ENCODE measurements around the gene KLF6. TPM values are rescaled to one million over a fixed set of nuclear protein-coding genes. Genes with fewer than 3 reads are reported as not detected.

Gene KLF6
- total and polyA plus RNA-seq, 4 donors = 44.2 to 384 (median 165) TPM

DNA sequence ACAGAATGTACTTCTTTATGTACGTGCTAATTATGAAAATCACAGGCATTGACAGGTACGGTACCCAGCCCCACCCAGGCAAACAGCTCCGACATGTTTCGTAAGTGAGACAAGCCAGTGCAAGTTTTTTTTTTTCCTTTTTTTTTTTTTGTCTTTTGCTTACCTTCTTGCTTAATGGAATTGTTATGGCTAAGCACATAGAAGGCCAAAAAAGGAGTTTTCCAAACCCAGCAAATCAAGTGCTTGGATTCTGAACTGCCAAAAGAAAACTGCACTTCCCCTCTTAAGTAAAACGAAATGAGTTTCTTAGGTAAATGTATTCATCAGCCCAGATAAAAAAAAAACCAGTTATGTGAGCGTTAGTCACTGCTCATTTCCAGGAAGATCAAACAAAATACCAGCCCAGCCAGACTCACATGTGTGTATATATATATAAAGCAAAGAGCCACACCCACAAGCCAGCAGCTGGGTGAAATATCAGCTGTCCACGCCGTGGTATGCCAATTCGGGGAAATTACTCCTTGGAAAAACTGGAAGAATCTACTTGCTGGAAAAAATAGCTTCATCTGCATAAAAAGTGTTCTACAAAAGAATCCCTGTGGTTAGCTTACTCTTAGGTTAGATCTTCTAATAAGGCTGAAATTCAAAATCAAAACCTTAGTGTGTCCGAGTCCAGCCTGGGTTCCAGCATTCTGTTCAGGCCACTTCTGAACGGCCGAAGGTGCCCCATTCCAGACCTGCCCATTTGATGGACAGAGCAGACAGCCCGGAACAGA, 8.0 kb downstream of the KLF6 start:
- Histone ChIP-seq H3K36me3 (ENCODE audit: control insufficient read depth in 1 of 2, insufficient read depth in 2 of 2, low read length in 1 of 2) (peaks cover 0 to 19% of the 10 kb centered on the region in 2 donors), H3K27ac (ENCODE audit: low read depth in 1 of 2, low read length in 2 of 2) (peak overlapping the region in 1 of 2 donors; percentile 87), H3K9me3 (ENCODE audit: control insufficient read depth, low read length) (no peaks in the 10 kb centered on the region), H3K4me1 (ENCODE audit: control insufficient read depth in 1 of 2, insufficient read depth in 2 of 2, low read length in 2 of 2) (peaks cover 0 to 7% of the 10 kb centered on the region in 2 donors), H3K27me3 (ENCODE audit: control insufficient read depth in 1 of 2, insufficient read depth in 2 of 2, low read length in 1 of 2) (no peaks in the 10 kb centered on the region), H3K4me3 (ENCODE audit: low read length in 2 of 2) (no peak overlapping the region)
- intact Hi-C loops (cut with DNase I) = loop anchor here (5.0 to 10.0 kb wide), 2 partner anchors 282 to 325 kb away; no protein-coding TSS in a partner anchor
- DNase-seq = peak; percentile 80 to 81
- ATAC-seq (ENCODE audit: low FRiP score) = peak; percentile 20
- WGBS, 2 donors = 6 to 7% methylated on average over 13 of the region's 13 CpGs

DNA sequence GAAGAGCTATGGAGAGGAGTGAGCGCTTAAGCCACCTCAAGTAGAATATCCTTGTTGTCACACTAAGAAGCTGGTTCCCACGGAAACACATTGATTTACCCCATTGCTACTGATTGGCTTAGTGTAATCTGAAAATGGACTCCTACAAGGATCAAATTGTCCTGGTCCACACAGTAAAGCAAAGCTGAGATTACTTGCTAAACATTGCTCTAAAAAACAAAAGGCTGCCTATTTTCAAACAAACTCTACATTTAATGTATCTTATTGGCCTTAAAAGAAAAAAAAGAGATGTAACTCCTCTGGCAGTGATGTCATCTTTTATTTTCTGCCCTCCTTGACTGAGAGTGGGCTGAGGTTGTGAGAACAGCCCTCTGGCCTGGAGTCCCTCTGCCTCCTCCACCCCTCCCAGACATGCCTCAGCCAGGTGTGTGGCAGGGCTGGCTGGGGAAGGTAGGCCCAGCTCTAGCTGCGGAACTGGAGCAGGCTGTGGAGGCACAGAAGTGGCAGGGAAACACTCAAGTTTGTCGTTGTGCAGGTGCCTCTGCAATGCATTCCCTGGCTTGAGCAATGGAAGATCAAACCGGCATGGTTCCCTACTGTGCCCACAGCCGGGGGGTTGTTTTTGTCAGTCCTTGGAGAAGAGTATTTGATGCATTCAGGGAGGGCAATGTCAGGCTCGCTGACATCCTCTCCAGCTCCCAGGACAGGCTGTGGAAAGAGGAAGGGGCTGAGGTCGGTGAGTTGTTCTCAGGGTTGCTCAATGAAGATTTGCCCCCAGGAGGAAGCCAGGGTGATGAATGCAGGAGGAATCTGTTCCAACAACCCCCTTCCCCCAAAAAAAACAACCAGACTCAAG, 9.1 kb downstream of the KLF6 start:
- no peak for DNase-seq
- H3K4me3 ChIP-seq (ENCODE audit: low read length in 2 of 2) = no peak overlapping the region
- H3K27me3 ChIP-seq (ENCODE audit: control insufficient read depth in 1 of 2, insufficient read depth in 2 of 2, low read length in 1 of 2) = no peaks in the 10 kb centered on the region
- WGBS, 2 donors = 35 to 37% methylated on average over 8 of the region's 8 CpGs
- intact Hi-C loops (cut with DNase I) = loop anchor here (2.0 to 10.0 kb wide), 6 partner anchors 111 to 543 kb away; no protein-coding TSS in a partner anchor
- H3K4me1 ChIP-seq (ENCODE audit: control insufficient read depth in 1 of 2, insufficient read depth in 2 of 2, low read length in 2 of 2) = peaks cover 0 to 7% of the 10 kb centered on the region in 2 donors
- no peaks in the 10 kb centered on the region for H3K9me3 ChIP-seq (ENCODE audit: control insufficient read depth, low read length)
- peak; percentile 40 for ATAC-seq (ENCODE audit: low FRiP score)
- H3K36me3 ChIP-seq (ENCODE audit: control insufficient read depth in 1 of 2, insufficient read depth in 2 of 2, low read length in 1 of 2) = peaks cover 0 to 13% of the 10 kb centered on the region in 2 donors
- peak overlapping the region; percentile 38 to 97 for H3K27ac ChIP-seq (ENCODE audit: low read depth in 1 of 2, low read length in 2 of 2)

DNA sequence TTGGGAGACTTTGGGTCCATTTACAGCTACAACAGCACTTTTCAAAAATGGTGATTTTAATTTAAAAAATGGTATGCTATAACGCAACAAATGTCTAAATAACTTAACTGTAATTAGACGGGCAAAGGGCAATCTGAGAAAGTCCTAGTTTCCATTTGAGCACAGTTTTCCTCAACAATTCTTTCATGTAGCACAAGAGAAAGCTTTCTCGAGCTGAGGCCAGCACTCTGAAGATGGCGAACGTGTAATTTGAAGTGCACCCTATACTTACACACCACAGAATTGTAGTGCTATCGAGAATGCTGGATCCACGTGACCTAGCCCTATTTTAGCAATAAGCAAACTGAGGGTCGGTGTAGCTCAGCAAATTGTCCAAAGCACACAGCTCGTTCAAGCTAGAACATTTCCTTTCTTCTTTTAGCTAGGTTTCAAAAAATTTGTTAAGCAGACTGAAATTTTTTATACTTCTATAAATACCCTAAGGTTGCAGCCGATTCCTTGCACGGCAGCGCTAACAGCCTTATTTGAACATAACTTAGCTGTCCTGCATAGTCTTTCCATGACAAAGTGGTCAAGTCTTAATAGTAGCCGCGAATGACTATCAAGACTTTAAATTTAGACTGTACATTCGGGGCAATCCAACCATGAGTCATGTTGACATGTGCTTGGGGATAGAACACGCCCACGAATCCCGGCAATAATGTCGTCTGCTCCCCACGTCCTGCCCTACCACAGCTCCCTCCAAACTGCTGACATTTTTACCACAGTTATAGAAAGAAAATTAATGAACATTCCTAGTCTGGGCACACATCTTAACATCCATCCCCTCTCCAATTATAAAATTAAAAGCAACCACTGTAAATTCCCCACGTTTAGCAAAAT, 10.0 kb downstream of the KLF6 start:
- Histone ChIP-seq H3K4me3 (ENCODE audit: low read length in 2 of 2) (no peak overlapping the region), H3K9me3 (ENCODE audit: control insufficient read depth, low read length) (no peaks in the 10 kb centered on the region), H3K27me3 (ENCODE audit: control insufficient read depth in 1 of 2, insufficient read depth in 2 of 2, low read length in 1 of 2) (no peaks in the 10 kb centered on the region), H3K27ac (ENCODE audit: low read depth in 1 of 2, low read length in 2 of 2) (peak overlapping the region; percentile 87 to 94), H3K36me3 (ENCODE audit: control insufficient read depth in 1 of 2, insufficient read depth in 2 of 2, low read length in 1 of 2) (peaks cover 0 to 8% of the 10 kb centered on the region in 2 donors), H3K4me1 (ENCODE audit: control insufficient read depth in 1 of 2, insufficient read depth in 2 of 2, low read length in 2 of 2) (peaks cover 0 to 7% of the 10 kb centered on the region in 2 donors)
- ATAC-seq (ENCODE audit: low FRiP score) (peak; percentile 82), DNase-seq (peak; percentile 82 to 85)
- 10% methylated on average over 21 of the region's 21 CpGs for WGBS, 2 donors
- intact Hi-C loops (cut with DNase I) = loop anchor here (2.0 to 10.0 kb wide), 6 partner anchors 112 to 542 kb away; no protein-coding TSS in a partner anchor

DNA sequence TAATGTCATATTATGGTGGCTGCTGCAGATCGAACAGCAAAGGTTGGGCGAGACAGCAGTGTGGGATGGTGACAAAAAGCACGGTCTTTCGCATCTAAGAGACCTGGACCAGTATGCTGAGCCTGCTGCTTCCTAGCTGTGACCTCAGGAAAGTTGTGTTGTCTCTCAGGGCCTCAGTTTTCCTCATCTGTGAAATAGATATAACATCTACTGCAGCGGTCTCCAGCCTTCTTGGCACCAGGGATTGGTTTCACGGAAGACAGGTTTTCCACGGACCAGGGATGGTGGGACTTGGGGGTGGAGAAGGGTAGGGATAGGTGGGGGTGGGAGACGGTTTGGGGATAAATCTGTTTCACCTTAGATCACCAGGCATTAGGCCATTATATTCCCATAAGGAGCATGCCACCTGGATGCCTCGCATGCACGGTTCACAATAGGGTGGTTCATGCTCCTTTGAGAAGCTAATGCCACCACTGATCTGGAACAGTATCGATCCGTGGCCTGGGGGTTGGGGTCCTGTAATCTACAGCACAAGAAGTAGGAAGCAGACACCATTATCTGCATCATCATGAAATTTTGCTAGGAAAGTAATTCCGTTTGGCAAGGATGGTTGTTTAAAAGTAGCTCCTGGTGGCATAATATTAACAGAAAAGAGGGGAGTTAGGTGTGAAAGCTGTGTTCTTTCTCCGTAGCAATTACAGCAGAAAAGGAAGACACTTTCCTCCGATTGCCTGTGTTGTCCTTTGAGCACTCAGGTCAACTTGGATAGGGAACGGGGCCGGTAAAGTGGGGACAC, 10.8 kb downstream of the KLF6 start:
- no peak for DNase-seq
- H3K36me3 ChIP-seq (ENCODE audit: control insufficient read depth in 1 of 2, insufficient read depth in 2 of 2, low read length in 1 of 2) = peaks cover 0 to 4% of the 10 kb centered on the region in 2 donors
- peak overlapping the region; percentile 85 to 87 for H3K27ac ChIP-seq (ENCODE audit: low read depth in 1 of 2, low read length in 2 of 2)
- peaks cover 0 to 5% of the 10 kb centered on the region in 2 donors for H3K4me1 ChIP-seq (ENCODE audit: control insufficient read depth in 1 of 2, insufficient read depth in 2 of 2, low read length in 2 of 2)
- 90 to 93% methylated on average over 17 of the region's 17 CpGs for WGBS, 2 donors
- H3K27me3 ChIP-seq (ENCODE audit: control insufficient read depth in 1 of 2, insufficient read depth in 2 of 2, low read length in 1 of 2) = no peaks in the 10 kb centered on the region
- no peaks in the 10 kb centered on the region for H3K9me3 ChIP-seq (ENCODE audit: control insufficient read depth, low read length)
- no peak for ATAC-seq (ENCODE audit: low FRiP score)
- no peak overlapping the region for H3K4me3 ChIP-seq (ENCODE audit: low read length in 2 of 2)
- intact Hi-C loops (cut with DNase I) = loop anchor here (2.0 to 10.0 kb wide), 5 partner anchors 113 to 541 kb away; no protein-coding TSS in a partner anchor

DNA sequence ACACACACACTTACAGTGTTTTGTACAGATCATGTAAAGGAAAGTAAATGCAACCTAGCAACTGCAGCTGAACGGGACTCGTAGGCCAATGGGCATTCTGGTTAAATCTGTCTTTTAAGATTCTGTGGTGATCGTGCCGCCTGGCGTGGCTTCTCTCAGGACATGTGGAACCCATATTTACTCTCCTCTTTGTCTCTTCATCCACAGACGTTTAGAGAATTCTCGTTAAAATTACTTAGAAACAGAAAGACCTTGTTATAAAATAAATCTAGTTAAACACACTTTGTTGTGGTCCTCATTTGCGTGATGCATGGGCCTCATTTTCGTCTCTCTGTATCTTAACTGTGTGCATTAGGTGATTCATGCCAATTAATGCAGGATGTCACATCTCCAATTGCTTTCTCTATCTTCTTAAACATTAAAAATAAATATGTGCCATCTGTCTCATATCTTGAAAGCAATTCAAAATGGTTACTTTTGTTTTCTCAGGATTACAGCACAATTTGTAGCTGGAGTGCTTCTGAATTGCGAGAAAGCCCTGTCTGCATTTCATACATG, 11.5 kb downstream of the KLF6 start:
- DNase-seq (no peak), ATAC-seq (ENCODE audit: low FRiP score) (no peak)
- Histone ChIP-seq H3K27ac (ENCODE audit: low read depth in 1 of 2, low read length in 2 of 2) (peak overlapping the region in 1 of 2 donors; percentile 85), H3K27me3 (ENCODE audit: control insufficient read depth in 1 of 2, insufficient read depth in 2 of 2, low read length in 1 of 2) (no peaks in the 10 kb centered on the region), H3K4me1 (ENCODE audit: control insufficient read depth in 1 of 2, insufficient read depth in 2 of 2, low read length in 2 of 2) (peaks cover 0 to 5% of the 10 kb centered on the region in 2 donors), H3K4me3 (ENCODE audit: low read length in 2 of 2) (no peak overlapping the region), H3K36me3 (ENCODE audit: control insufficient read depth in 1 of 2, insufficient read depth in 2 of 2, low read length in 1 of 2) (peaks cover 0 to 2% of the 10 kb centered on the region in 2 donors), H3K9me3 (ENCODE audit: control insufficient read depth, low read length) (no peaks in the 10 kb centered on the region)
- WGBS, 2 donors = 90 to 95% methylated on average over 10 of the region's 10 CpGs
- intact Hi-C loops (cut with DNase I) = loop anchor here (2.0 to 10.0 kb wide), 5 partner anchors 113 to 541 kb away; no protein-coding TSS in a partner anchor

DNA sequence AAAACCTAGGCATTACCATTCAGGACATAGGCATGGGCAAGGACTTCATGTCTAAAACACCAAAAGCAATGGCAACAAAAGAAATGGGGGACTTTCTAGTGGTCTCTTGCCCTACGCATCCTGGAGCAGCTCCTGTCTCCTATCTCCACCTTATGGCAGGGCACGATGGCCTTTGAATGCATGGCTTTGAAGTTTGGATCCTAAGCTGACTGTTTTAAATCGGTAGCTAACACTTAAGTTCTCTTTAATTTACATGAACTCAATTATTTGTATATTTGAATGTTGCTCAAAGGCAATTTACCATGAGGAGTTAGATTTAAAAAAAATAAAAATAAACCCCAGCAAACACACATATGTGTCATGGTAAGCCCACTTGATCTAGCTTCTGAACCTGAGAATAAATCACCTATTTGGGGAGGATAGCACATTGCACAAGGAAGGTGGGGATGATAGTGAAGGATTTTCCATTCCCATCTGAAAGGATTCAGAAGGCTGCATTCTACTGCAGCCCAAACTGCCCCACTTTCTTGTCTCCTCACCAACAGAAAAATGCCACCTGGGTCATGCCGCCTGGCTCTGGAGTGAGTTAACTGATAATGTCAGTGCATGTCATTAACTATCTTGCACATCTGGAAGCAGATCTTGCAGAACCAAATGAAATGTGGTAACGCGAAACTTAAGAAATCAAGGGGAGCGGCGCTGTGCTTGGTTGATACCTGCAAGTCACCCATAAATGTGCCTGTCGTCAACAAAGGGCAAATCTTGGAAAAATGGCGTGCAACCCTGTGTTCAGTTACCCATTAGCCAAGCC, 12.4 kb downstream of the KLF6 start:
- WGBS, 2 donors = 86 to 92% methylated on average over 10 of the region's 10 CpGs
- no peak for ATAC-seq (ENCODE audit: low FRiP score)
- Histone ChIP-seq H3K27ac (ENCODE audit: low read depth in 1 of 2, low read length in 2 of 2) (peak overlapping the region in 1 of 2 donors; percentile 50), H3K4me1 (ENCODE audit: control insufficient read depth in 1 of 2, insufficient read depth in 2 of 2, low read length in 2 of 2) (peaks cover 0 to 5% of the 10 kb centered on the region in 2 donors), H3K4me3 (ENCODE audit: low read length in 2 of 2) (no peak overlapping the region), H3K27me3 (ENCODE audit: control insufficient read depth in 1 of 2, insufficient read depth in 2 of 2, low read length in 1 of 2) (no peaks in the 10 kb centered on the region), H3K36me3 (ENCODE audit: control insufficient read depth in 1 of 2, insufficient read depth in 2 of 2, low read length in 1 of 2) (peaks cover 0 to 2% of the 10 kb centered on the region in 2 donors), H3K9me3 (ENCODE audit: control insufficient read depth, low read length) (no peaks in the 10 kb centered on the region)
- no peak for DNase-seq
- intact Hi-C loops (cut with DNase I) = loop anchor here in 1 of 2 donors (10.0 kb wide), 1 partner anchor 278 kb away; no protein-coding TSS in a partner anchor
